Measurements from ENCODE around the gene DDX1. TPM values are rescaled to one million over a fixed set of nuclear protein-coding genes. Genes with fewer than 3 reads are reported as not detected.

The DDX1 gene
- polyA plus RNA-seq, 2 donors = 40.8 to 70.0 TPM

- H3K9me3 ChIP-seq (ENCODE audit: control insufficient read depth in 2 of 2, insufficient read depth in 1 of 2, low read depth in 1 of 2, low read length in 1 of 2) = no peaks in the 10 kb centered on the region
- WGBS, 2 donors = 20% methylated on average over 7 of the region's 7 CpGs
- no peaks in the 10 kb centered on the region for H3K4me1 ChIP-seq (ENCODE audit: control insufficient read depth in 2 of 2, insufficient read depth in 2 of 2, low read length in 1 of 2)
- H3K27me3 ChIP-seq (ENCODE audit: control insufficient read depth in 1 of 2, insufficient read depth in 2 of 2, low read length in 2 of 2) = no peaks in the 10 kb centered on the region
- H3K36me3 ChIP-seq (ENCODE audit: control insufficient read depth in 2 of 2, insufficient read depth in 2 of 2, low read length in 1 of 2) = no peaks in the 10 kb centered on the region
- H3K27ac ChIP-seq (ENCODE audit: low read depth in 2 of 2, low read length in 1 of 2) = no peak overlapping the region
- no peak overlapping the region for H3K4me3 ChIP-seq (ENCODE audit: low read depth in 1 of 2, low read length in 2 of 2)
These were observed 14.5 kb upstream of the DDX1 start for GRCh38 chr2:15577071-15577735.

- WGBS, 2 donors = 50 to 56% methylated on average over 1 of the region's 1 CpG
- no peaks in the 10 kb centered on the region for H3K9me3 ChIP-seq (ENCODE audit: control insufficient read depth in 2 of 2, insufficient read depth in 1 of 2, low read depth in 1 of 2, low read length in 1 of 2)
- no peak overlapping the region for H3K27ac ChIP-seq (ENCODE audit: low read depth in 2 of 2, low read length in 1 of 2)
- no peaks in the 10 kb centered on the region for H3K4me1 ChIP-seq (ENCODE audit: control insufficient read depth in 2 of 2, insufficient read depth in 2 of 2, low read length in 1 of 2)
- H3K4me3 ChIP-seq (ENCODE audit: low read depth in 1 of 2, low read length in 2 of 2) = no peak overlapping the region
- H3K36me3 ChIP-seq (ENCODE audit: control insufficient read depth in 2 of 2, insufficient read depth in 2 of 2, low read length in 1 of 2) = no peaks in the 10 kb centered on the region
- no peaks in the 10 kb centered on the region for H3K27me3 ChIP-seq (ENCODE audit: control insufficient read depth in 1 of 2, insufficient read depth in 2 of 2, low read length in 2 of 2)
These were observed 12.0 kb upstream of the DDX1 start for GRCh38 chr2:15579641-15580040.

- no peaks in the 10 kb centered on the region for H3K27me3 ChIP-seq (ENCODE audit: control insufficient read depth in 1 of 2, insufficient read depth in 2 of 2, low read length in 2 of 2)
- no peaks in the 10 kb centered on the region for H3K36me3 ChIP-seq (ENCODE audit: control insufficient read depth in 2 of 2, insufficient read depth in 2 of 2, low read length in 1 of 2)
- no peak overlapping the region for H3K27ac ChIP-seq (ENCODE audit: low read depth in 2 of 2, low read length in 1 of 2)
- H3K9me3 ChIP-seq (ENCODE audit: control insufficient read depth in 2 of 2, insufficient read depth in 1 of 2, low read depth in 1 of 2, low read length in 1 of 2) = no peaks in the 10 kb centered on the region
- H3K4me1 ChIP-seq (ENCODE audit: control insufficient read depth in 2 of 2, insufficient read depth in 2 of 2, low read length in 1 of 2) = no peaks in the 10 kb centered on the region
- WGBS, 2 donors = 72 to 78% methylated on average over 2 of the region's 2 CpGs
- H3K4me3 ChIP-seq (ENCODE audit: low read depth in 1 of 2, low read length in 2 of 2) = no peak overlapping the region
These were observed 11.2 kb upstream of the DDX1 start for GRCh38 chr2:15580451-15580850.

- H3K4me3 ChIP-seq (ENCODE audit: low read depth in 1 of 2, low read length in 2 of 2) = no peak overlapping the region
- WGBS, 2 donors = 84 to 89% methylated on average over 15 of the region's 15 CpGs
These were observed 8.8 kb upstream of the DDX1 start for GRCh38 chr2:15582710-15583357.

GRCh38 chr2:15583826-15584225 lies 7.8 kb upstream of the DDX1 start:
- no peak overlapping the region for H3K4me3 ChIP-seq (ENCODE audit: low read depth in 1 of 2, low read length in 2 of 2)
- H3K27me3 ChIP-seq (ENCODE audit: control insufficient read depth in 1 of 2, insufficient read depth in 2 of 2, low read length in 2 of 2) = no peaks in the 10 kb centered on the region
- no peaks in the 10 kb centered on the region for H3K4me1 ChIP-seq (ENCODE audit: control insufficient read depth in 2 of 2, insufficient read depth in 2 of 2, low read length in 1 of 2)
- no peak overlapping the region for H3K27ac ChIP-seq (ENCODE audit: low read depth in 2 of 2, low read length in 1 of 2)
- H3K36me3 ChIP-seq (ENCODE audit: control insufficient read depth in 2 of 2, insufficient read depth in 2 of 2, low read length in 1 of 2) = no peaks in the 10 kb centered on the region
- no peaks in the 10 kb centered on the region for H3K9me3 ChIP-seq (ENCODE audit: control insufficient read depth in 2 of 2, insufficient read depth in 1 of 2, low read depth in 1 of 2, low read length in 1 of 2)
- 79% methylated on average over 1 of the region's 1 CpG for WGBS, 2 donors

More at GRCh38 chr2:15582710-15583357, 8.8 kb upstream of the DDX1 start:
- H3K4me1 ChIP-seq (ENCODE audit: control insufficient read depth in 2 of 2, insufficient read depth in 2 of 2, low read length in 1 of 2) = no peaks in the 10 kb centered on the region
- H3K9me3 ChIP-seq (ENCODE audit: control insufficient read depth in 2 of 2, insufficient read depth in 1 of 2, low read depth in 1 of 2, low read length in 1 of 2) = no peaks in the 10 kb centered on the region
- no peak overlapping the region for H3K27ac ChIP-seq (ENCODE audit: low read depth in 2 of 2, low read length in 1 of 2)
- no peaks in the 10 kb centered on the region for H3K27me3 ChIP-seq (ENCODE audit: control insufficient read depth in 1 of 2, insufficient read depth in 2 of 2, low read length in 2 of 2)
- no peaks in the 10 kb centered on the region for H3K36me3 ChIP-seq (ENCODE audit: control insufficient read depth in 2 of 2, insufficient read depth in 2 of 2, low read length in 1 of 2)

GRCh38 chr2:15584316-15584715 lies 7.4 kb upstream of the DDX1 start:
- no peaks in the 10 kb centered on the region for H3K36me3 ChIP-seq (ENCODE audit: control insufficient read depth in 2 of 2, insufficient read depth in 2 of 2, low read length in 1 of 2)
- no peak overlapping the region for H3K4me3 ChIP-seq (ENCODE audit: low read depth in 1 of 2, low read length in 2 of 2)
- H3K4me1 ChIP-seq (ENCODE audit: control insufficient read depth in 2 of 2, insufficient read depth in 2 of 2, low read length in 1 of 2) = no peaks in the 10 kb centered on the region
- H3K27ac ChIP-seq (ENCODE audit: low read depth in 2 of 2, low read length in 1 of 2) = no peak overlapping the region
- no peaks in the 10 kb centered on the region for H3K9me3 ChIP-seq (ENCODE audit: control insufficient read depth in 2 of 2, insufficient read depth in 1 of 2, low read depth in 1 of 2, low read length in 1 of 2)
- H3K27me3 ChIP-seq (ENCODE audit: control insufficient read depth in 1 of 2, insufficient read depth in 2 of 2, low read length in 2 of 2) = no peaks in the 10 kb centered on the region

- Histone ChIP-seq H3K9me3 (ENCODE audit: control insufficient read depth in 2 of 2, insufficient read depth in 1 of 2, low read depth in 1 of 2, low read length in 1 of 2) (no peaks in the 10 kb centered on the region), H3K36me3 (ENCODE audit: control insufficient read depth in 2 of 2, insufficient read depth in 2 of 2, low read length in 1 of 2) (no peaks in the 10 kb centered on the region), H3K4me3 (ENCODE audit: low read depth in 1 of 2, low read length in 2 of 2) (no peak overlapping the region), H3K4me1 (ENCODE audit: control insufficient read depth in 2 of 2, insufficient read depth in 2 of 2, low read length in 1 of 2) (no peaks in the 10 kb centered on the region), H3K27ac (ENCODE audit: low read depth in 2 of 2, low read length in 1 of 2) (no peak overlapping the region), H3K27me3 (ENCODE audit: control insufficient read depth in 1 of 2, insufficient read depth in 2 of 2, low read length in 2 of 2) (no peaks in the 10 kb centered on the region)
- 85 to 89% methylated on average over 2 of the region's 2 CpGs for WGBS, 2 donors
These were observed 6.8 kb upstream of the DDX1 start for GRCh38 chr2:15584767-15585469.

- Histone ChIP-seq H3K36me3 (ENCODE audit: control insufficient read depth in 2 of 2, insufficient read depth in 2 of 2, low read length in 1 of 2) (no peaks in the 10 kb centered on the region), H3K4me1 (ENCODE audit: control insufficient read depth in 2 of 2, insufficient read depth in 2 of 2, low read length in 1 of 2) (peaks cover 0 to 3% of the 10 kb centered on the region in 2 donors), H3K27me3 (ENCODE audit: control insufficient read depth in 1 of 2, insufficient read depth in 2 of 2, low read length in 2 of 2) (no peaks in the 10 kb centered on the region), H3K27ac (ENCODE audit: low read depth in 2 of 2, low read length in 1 of 2) (no peak overlapping the region), H3K9me3 (ENCODE audit: control insufficient read depth in 2 of 2, insufficient read depth in 1 of 2, low read depth in 1 of 2, low read length in 1 of 2) (no peaks in the 10 kb centered on the region), H3K4me3 (ENCODE audit: low read depth in 1 of 2, low read length in 2 of 2) (no peak overlapping the region)
- 41 to 44% methylated on average over 4 of the region's 4 CpGs for WGBS, 2 donors
These were observed 3.2 kb upstream of the DDX1 start for GRCh38 chr2:15588329-15588919.

- Histone ChIP-seq H3K9me3 (ENCODE audit: control insufficient read depth in 2 of 2, insufficient read depth in 1 of 2, low read depth in 1 of 2, low read length in 1 of 2) (no peaks in the 10 kb centered on the region), H3K27me3 (ENCODE audit: control insufficient read depth in 1 of 2, insufficient read depth in 2 of 2, low read length in 2 of 2) (no peaks in the 10 kb centered on the region), H3K36me3 (ENCODE audit: control insufficient read depth in 2 of 2, insufficient read depth in 2 of 2, low read length in 1 of 2) (peaks cover 0 to 4% of the 10 kb centered on the region in 2 donors), H3K4me3 (ENCODE audit: low read depth in 1 of 2, low read length in 2 of 2) (peak overlapping the region; percentile 81 to 92), H3K27ac (ENCODE audit: low read depth in 2 of 2, low read length in 1 of 2) (peak overlapping the region; percentile 94 to 95), H3K4me1 (ENCODE audit: control insufficient read depth in 2 of 2, insufficient read depth in 2 of 2, low read length in 1 of 2) (peaks cover 0 to 3% of the 10 kb centered on the region in 2 donors)
- 18 to 20% methylated on average over 7 of the region's 7 CpGs for WGBS, 2 donors
These were observed 336 bp upstream of the DDX1 start for GRCh38 chr2:15591373-15591691.
